Activated CD4-positive, alpha-beta T cell treated with anti-CD3 and anti-CD28 coated beads, Interleukin-2, Interleukin-6, amounts not matched to agents 100 ng/mL and 50 ng/mL, durations not matched to agents 16 hours and 8 hours (primary cell): Measurements from ENCODE around the gene PBRM1.

Experiments
- DNase-seq: peaks from one replicate; pipeline ENCODE4 v3.0.0-alpha.2; 2020

The PBRM1 gene

GRCh38 chr3:52521881-52522650 is 163.6 kb downstream of the PBRM1 start:
- DNase-seq = no peak

- no peak for DNase-seq
Observed at GRCh38 chr3:52521488-52521824, 164.3 kb downstream of the PBRM1 start.

- DNase-seq = no peak
Observed at GRCh38 chr3:52520716-52521487, 164.8 kb downstream of the PBRM1 start.

- no peak for DNase-seq
Observed at GRCh38 chr3:52520141-52520667, 165.5 kb downstream of the PBRM1 start.

GRCh38 chr3:52519445-52520140 is 166.1 kb downstream of the PBRM1 start:
- DNase-seq = no peak

- no peak for DNase-seq
Observed at GRCh38 chr3:52518723-52519444, 166.8 kb downstream of the PBRM1 start.

- no peak for DNase-seq
Observed at GRCh38 chr3:52517796-52518722, 167.7 kb downstream of the PBRM1 start.

GRCh38 chr3:52516509-52517195 is 169.1 kb downstream of the PBRM1 start:
- no peak for DNase-seq

- no peak for DNase-seq
Observed at GRCh38 chr3:52515192-52515591, 170.5 kb downstream of the PBRM1 start.

- DNase-seq = no peak
Observed at GRCh38 chr3:52514576-52514975, 171.1 kb downstream of the PBRM1 start.

- DNase-seq = no peak
Observed at GRCh38 chr3:52513281-52513680, 172.4 kb downstream of the PBRM1 start.

GRCh38 chr3:52512727-52513126 is 173.0 kb downstream of the PBRM1 start:
- DNase-seq = no peak

GRCh38 chr3:52512105-52512504 is 173.6 kb downstream of the PBRM1 start:
- DNase-seq = no peak

- DNase-seq = no peak
Observed at GRCh38 chr3:52511509-52511908, 174.2 kb downstream of the PBRM1 start.

GRCh38 chr3:52509753-52510328 is 175.9 kb downstream of the PBRM1 start:
- DNase-seq = no peak

- no peak for DNase-seq
Observed at GRCh38 chr3:52507359-52507758, 178.4 kb downstream of the PBRM1 start.

GRCh38 chr3:52506266-52506966 is 179.3 kb downstream of the PBRM1 start:
- no peak for DNase-seq

- DNase-seq = no peak
Observed at GRCh38 chr3:52504977-52505376, 180.7 kb downstream of the PBRM1 start.

- DNase-seq = no peak
Observed at GRCh38 chr3:52503788-52504424, 181.8 kb downstream of the PBRM1 start.
